Measurements from ENCODE around the gene LACTBL1.
A peak's percentile ranks its signal among the peaks of the same experiment; 100 is the strongest.
"Not testable (repeated sequence)": the region's sequence is repeated elsewhere in the genome, so short reads cannot be mapped to it uniquely, and the experiment has no call there.

Gene LACTBL1

GRCh38 chr1:22972760-22973159 is at the start of gene LACTBL1:
LACTBL1 (minus strand) TSS chr1:22972866; CDS start chr1:22972316, 550 bp downstream.
- DNase-seq (ENCODE audit: low spot score) = no peak

- no peak for DNase-seq (ENCODE audit: low spot score)
These were observed 49.2 kb upstream of the LACTBL1 start for GRCh38 chr1:23021834-23022233.

GRCh38 chr1:23020706-23021405 is 48.2 kb upstream of the LACTBL1 start:
- DNase-seq (ENCODE audit: low spot score) = no peak

GRCh38 chr1:23019863-23020625 is 47.4 kb upstream of the LACTBL1 start:
- peak; percentile 23 for DNase-seq (ENCODE audit: low spot score)

- DNase-seq (ENCODE audit: low spot score) = peak; percentile 89
These were observed 46.6 kb upstream of the LACTBL1 start, which contains the start of gene KDM1A for GRCh38 chr1:23019094-23019862. KDM1A (plus strand) TSS chr1:23019468; CDS start chr1:23019597, 129 bp downstream.

- DNase-seq (ENCODE audit: low spot score) = no peak
These were observed 46.0 kb upstream of the LACTBL1 start for GRCh38 chr1:23018661-23019093.

GRCh38 chr1:23013657-23014056 is 41.0 kb upstream of the LACTBL1 start:
- no peak for DNase-seq (ENCODE audit: low spot score)

GRCh38 chr1:23010025-23010424 is 37.4 kb upstream of the LACTBL1 start:
- not testable (repeated sequence) for DNase-seq (ENCODE audit: low spot score)

GRCh38 chr1:23008901-23009300 is 36.2 kb upstream of the LACTBL1 start:
- no peak for DNase-seq (ENCODE audit: low spot score)

- no peak for DNase-seq (ENCODE audit: low spot score)
These were observed 34.4 kb upstream of the LACTBL1 start for GRCh38 chr1:23007106-23007505.

- not testable (repeated sequence) for DNase-seq (ENCODE audit: low spot score)
These were observed 32.1 kb upstream of the LACTBL1 start for GRCh38 chr1:23004769-23005168.

- no peak for DNase-seq (ENCODE audit: low spot score)
These were observed 31.4 kb upstream of the LACTBL1 start for GRCh38 chr1:23004112-23004511.

GRCh38 chr1:23002218-23002617 is 29.6 kb upstream of the LACTBL1 start:
- DNase-seq (ENCODE audit: low spot score) = not testable (repeated sequence)

- not testable (repeated sequence) for DNase-seq (ENCODE audit: low spot score)
These were observed 27.5 kb upstream of the LACTBL1 start for GRCh38 chr1:23000133-23000532.

GRCh38 chr1:22997528-22997927 is 24.9 kb upstream of the LACTBL1 start:
- not testable (repeated sequence) for DNase-seq (ENCODE audit: low spot score)

- DNase-seq (ENCODE audit: low spot score) = no peak
These were observed 23.1 kb upstream of the LACTBL1 start for GRCh38 chr1:22995774-22996173.

GRCh38 chr1:22993220-22993795 is 20.6 kb upstream of the LACTBL1 start:
- DNase-seq (ENCODE audit: low spot score) = not testable (repeated sequence)

GRCh38 chr1:22992384-22992783 is 19.7 kb upstream of the LACTBL1 start:
- not testable (repeated sequence) for DNase-seq (ENCODE audit: low spot score)

GRCh38 chr1:22983944-22984343 is 11.3 kb upstream of the LACTBL1 start:
- DNase-seq (ENCODE audit: low spot score) = no peak

GRCh38 chr1:22980471-22980790 is 7.8 kb upstream of the LACTBL1 start:
- not testable (repeated sequence) for DNase-seq (ENCODE audit: low spot score)

- no peak for DNase-seq (ENCODE audit: low spot score)
These were observed 5.6 kb upstream of the LACTBL1 start for GRCh38 chr1:22978299-22978698.

All from COLO829 (cell line).